Upper lobe of left lung (tissue), 6 donors: ENCODE measurements around the gene ITLN1. TPM values are rescaled to one million over a fixed set of nuclear protein-coding genes. Genes with fewer than 3 reads are reported as not detected.

Experiments used
- ATAC-seq, 2 donors: fragments of 200-7000 bp; cut with Tn5 transposase; one replicate each; pipeline ENCODE4 v1.9.1; 2022; ENCODE audit warnings: mild to moderate bottlenecking in 2 of 2, moderate library complexity in 2 of 2; ENCODE audit not compliant: low FRiP score in 2 of 2
- DNase-seq, 2 donors: peaks; one replicate each; pipeline ENCODE4 v3.0.0-alpha.2; 2019 to 2020
- H3K27ac ChIP-seq, 4 donors: fragments of 200-600 bp; sonication (generic); one replicate each; pipeline ENCODE4 v1.5.1; 2016 to 2019
- H3K27me3 ChIP-seq, 4 donors: fragments of 200-600 bp; sonication (generic); one replicate each; pipeline ENCODE4 v1.5.1; 2017 to 2019
- H3K36me3 ChIP-seq, 4 donors: fragments of 200-600 bp; sonication (generic); one replicate each; pipeline ENCODE4 v1.5.1; 2016 to 2019
- H3K4me1 ChIP-seq, 4 donors: fragments of 200-600 bp; sonication (generic); one replicate each; pipeline ENCODE4 v1.5.1; 2018 to 2019
- H3K4me3 ChIP-seq, 4 donors: fragments of 200-600 bp; sonication (generic); one replicate each; pipeline ENCODE4 v1.5.1; 2017 to 2019; ENCODE audit warnings: mild to moderate bottlenecking in 2 of 4, moderate library complexity in 1 of 4
- H3K9me3 ChIP-seq, 4 donors: fragments of 200-600 bp; sonication (generic); one replicate each; pipeline ENCODE4 v1.5.1; 2018 to 2019
- CTCF ChIP-seq, 6 experiments: fragments of 450-650 bp in 4 of 6; fragments of 200-600 bp in 2 of 6; sonication (generic) in 2 of 6; IDR thresholded peaks; one replicate each; pipeline ENCODE4 v1.5.1; 2016 to 2019; ENCODE audit warnings: antibody characterized with exemption in 6 of 6
- EP300 ChIP-seq, 4 donors: sonication (generic); formaldehyde crosslinking; IDR thresholded peaks; one replicate each; pipeline ENCODE4 v1.5.1; 2017; ENCODE audit warnings: antibody characterized with exemption in 4 of 4, control low read depth in 2 of 4
- POLR2A ChIP-seq, 4 donors: fragments of 450-650 bp; IDR thresholded peaks; one replicate each; pipeline ENCODE4 v1.5.1; 2016 to 2017; ENCODE audit warnings: antibody characterized with exemption in 4 of 4, mild to moderate bottlenecking in 2 of 4
- POLR2AphosphoS5 ChIP-seq, 2 donors: sonication (generic); formaldehyde crosslinking; IDR thresholded peaks; one replicate each; pipeline ENCODE4 v1.5.1; 2017; ENCODE audit warnings: antibody characterized with exemption in 2 of 2
- WGBS, 2 donors: methylation state at CpG; one replicate each; pipeline ENCODE4 v1.1.5; 2017 to 2018; 5-methylcytosine and 5-hydroxymethylcytosine counted together
- total RNA-seq, 6 donors: library from RNA; depleted of rRNA in 4 of 6; stranded (reverse); fragments of >200 nt in 4 of 6; gene quantifications; one replicate each; pipeline versions ENCODE4 v1.1.0 to v1.2.1, GENCODE V29; 2016 to 2021
- donor health status: DM: no; HTN: no; CAD: no; lungs with moderate emphysema.
- donor health status: DM: no; HTN: yes; CAD: no; lungs with severe emphysema.

The ITLN1 gene
- total RNA-seq, 6 donors from 2014 or later = 1.2 to 28.8 (median 2.2) TPM; not detected in 1

- peak in 1 of 2 donors; percentile 49 for ATAC-seq
- TF ChIP-seq POLR2AphosphoS5 (IDR thresholded peaks at IDR 0.05) = no peak
- no peak for TF ChIP-seq POLR2A (IDR thresholded peaks at IDR 0.05)
- no peak for TF ChIP-seq CTCF (IDR thresholded peaks at IDR 0.05)
- TF ChIP-seq EP300 (IDR thresholded peaks at IDR 0.05) = no peak
- Histone ChIP-seq H3K27me3 (no peaks in the 10 kb centered on the region), H3K4me1 (peaks cover 0 to 10% (median 5%) of the 10 kb centered on the region in 4 donors), H3K4me3 (no peak overlapping the region), H3K27ac (peak overlapping the region in 2 of 4 donors; percentile 19 to 48), H3K36me3 (no peaks in the 10 kb centered on the region), H3K9me3 (no peaks in the 10 kb centered on the region)
- DNase-seq = no peak
- 23 to 46% methylated on average over 2 of the region's 2 CpGs for WGBS, 2 donors
These were observed 26.9 kb upstream of the ITLN1 start for GRCh38 chr1:160911925-160912324.

- no peak for TF ChIP-seq POLR2A (IDR thresholded peaks at IDR 0.05)
- no peak for TF ChIP-seq CTCF (IDR thresholded peaks at IDR 0.05)
- TF ChIP-seq POLR2AphosphoS5 (IDR thresholded peaks at IDR 0.05) = no peak
- peak in 2 of 4 donors; percentile 41 to 54 for TF ChIP-seq EP300 (IDR thresholded peaks at IDR 0.05)
- no peaks in the 10 kb centered on the region for H3K36me3 ChIP-seq
- WGBS, 2 donors = 41 to 42% methylated on average over 7 of the region's 7 CpGs
- ATAC-seq (peak; percentile 8 to 88), DNase-seq (peak in 1 of 2 donors; percentile 34)
- H3K4me3 ChIP-seq = no peak overlapping the region
- no peaks in the 10 kb centered on the region for H3K9me3 ChIP-seq
- no peaks in the 10 kb centered on the region for H3K27me3 ChIP-seq
- H3K4me1 ChIP-seq = peaks cover 0 to 10% (median 5%) of the 10 kb centered on the region in 4 donors
- peak overlapping the region in 1 of 4 donors; percentile 30 for H3K27ac ChIP-seq
These were observed 26.5 kb upstream of the ITLN1 start for GRCh38 chr1:160911441-160911840.

GRCh38 chr1:160910170-160910750 lies 25.3 kb upstream of the ITLN1 start:
- ATAC-seq = no peak
- H3K36me3 ChIP-seq = no peaks in the 10 kb centered on the region
- no peak overlapping the region for H3K4me3 ChIP-seq
- H3K4me1 ChIP-seq = peaks cover 0 to 16% (median 8%) of the 10 kb centered on the region in 4 donors
- TF ChIP-seq POLR2AphosphoS5 (IDR thresholded peaks at IDR 0.05) (no peak), EP300 (IDR thresholded peaks at IDR 0.05) (no peak), CTCF (IDR thresholded peaks at IDR 0.05) (no peak), POLR2A (IDR thresholded peaks at IDR 0.05) (no peak)
- H3K27me3 ChIP-seq = no peaks in the 10 kb centered on the region
- H3K27ac ChIP-seq = peak overlapping the region in 1 of 4 donors; percentile 12
- H3K9me3 ChIP-seq = no peaks in the 10 kb centered on the region
- WGBS, 2 donors = 82 to 91% methylated on average over 4 to 6 of the region's 6 CpGs
- DNase-seq = no peak

GRCh38 chr1:160907976-160908375 lies 23.0 kb upstream of the ITLN1 start:
- Histone ChIP-seq H3K36me3 (no peaks in the 10 kb centered on the region), H3K4me1 (peaks cover 0 to 20% (median 8%) of the 10 kb centered on the region in 4 donors), H3K27ac (no peak overlapping the region), H3K9me3 (no peaks in the 10 kb centered on the region), H3K27me3 (no peaks in the 10 kb centered on the region), H3K4me3 (no peak overlapping the region)
- no peak for TF ChIP-seq POLR2AphosphoS5 (IDR thresholded peaks at IDR 0.05)
- TF ChIP-seq POLR2A (IDR thresholded peaks at IDR 0.05) = no peak
- no peak for TF ChIP-seq CTCF (IDR thresholded peaks at IDR 0.05)
- TF ChIP-seq EP300 (IDR thresholded peaks at IDR 0.05) = no peak
- 60 to 64% methylated on average over 7 of the region's 7 CpGs for WGBS, 2 donors
- no peak for DNase-seq
- ATAC-seq = no peak

GRCh38 chr1:160905617-160905989 lies 20.6 kb upstream of the ITLN1 start:
- ATAC-seq = no peak
- Histone ChIP-seq H3K27me3 (no peaks in the 10 kb centered on the region), H3K27ac (peak overlapping the region in 2 of 4 donors; percentile 11 to 13), H3K9me3 (no peaks in the 10 kb centered on the region), H3K36me3 (no peaks in the 10 kb centered on the region), H3K4me3 (no peak overlapping the region), H3K4me1 (peaks cover 0 to 10% (median 3%) of the 10 kb centered on the region in 4 donors)
- 61 to 78% methylated on average over 3 to 4 of the region's 4 CpGs for WGBS, 2 donors
- no peak for DNase-seq
- no peak for TF ChIP-seq EP300 (IDR thresholded peaks at IDR 0.05)
- TF ChIP-seq CTCF (IDR thresholded peaks at IDR 0.05) = no peak
- TF ChIP-seq POLR2AphosphoS5 (IDR thresholded peaks at IDR 0.05) = no peak
- no peak for TF ChIP-seq POLR2A (IDR thresholded peaks at IDR 0.05)
